ENCODE results near the gene SMC2. TPM values are rescaled to one million over a fixed set of nuclear protein-coding genes. Genes with fewer than 3 reads are reported as not detected.

The SMC2 gene
- total and polyA plus RNA-seq, 2 of the 13 experiments (the other 11 are each of a cell fraction or from before 2014, with no cell fraction given) = 5.6 to 36.7 TPM

DNA sequence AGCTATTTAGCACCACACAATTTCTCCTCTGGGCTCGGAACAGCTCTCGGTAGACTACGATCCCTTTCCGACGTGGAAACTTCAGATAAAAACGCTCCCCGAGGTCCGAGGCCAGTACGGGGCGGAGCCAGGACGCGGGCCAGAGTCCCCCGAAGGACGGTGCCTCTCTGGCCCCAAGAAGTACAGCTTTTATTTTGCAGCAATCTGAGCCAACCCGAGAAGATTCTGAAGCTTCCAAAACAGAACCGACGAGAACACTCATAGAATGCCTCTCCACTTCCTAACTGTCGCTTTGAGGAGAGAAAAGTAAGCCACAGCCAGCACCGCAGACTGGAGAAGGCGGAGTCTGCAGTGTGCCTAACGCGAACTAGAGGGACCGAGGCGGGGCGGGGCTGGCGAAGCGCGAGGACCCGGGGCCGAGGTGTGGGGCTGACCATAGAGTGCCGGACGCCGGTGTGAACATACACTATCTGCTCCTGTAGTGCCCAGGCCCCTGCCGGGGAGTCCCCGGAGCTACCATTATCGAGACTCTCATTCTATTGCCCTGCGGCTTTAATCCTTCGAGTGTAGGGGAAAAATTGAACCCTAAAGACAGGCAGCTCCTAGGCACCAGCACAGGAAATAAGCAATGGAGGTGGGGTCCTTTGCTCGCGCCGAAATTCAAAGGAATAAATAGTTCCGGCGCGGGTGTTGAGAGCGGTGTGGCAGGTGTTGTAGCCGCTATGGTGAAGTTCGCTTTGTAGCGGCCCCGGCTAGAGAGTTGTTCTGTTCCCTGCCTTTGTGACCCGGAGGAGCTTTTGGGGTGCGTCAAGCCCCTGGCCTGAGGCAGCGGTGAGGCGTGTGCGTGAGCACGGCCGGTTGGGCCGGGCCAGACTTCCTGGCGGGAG is at the start of gene SMC2 (continued):
- TF ChIP-seq SNAPC4 (CRISPR knock-in tag; IDR thresholded peaks at IDR 0.05) (no peak), SIN3B (IDR thresholded peaks at IDR 0.05; ENCODE audit: low read length) (peak; percentile 98), NCOA5 (CRISPR knock-in tag; IDR thresholded peaks at IDR 0.05) (no peak), MTA3 (CRISPR knock-in tag; IDR thresholded peaks at IDR 0.05) (no peak), HNRNPH1 (optimal IDR thresholded peaks at IDR 0.05; ENCODE audit: low read depth, low read length) (no peak), ZNF260 (CRISPR knock-in tag; IDR thresholded peaks at IDR 0.05; ENCODE audit: borderline replicate concordance, low read depth) (no peak), KDM2A (CRISPR knock-in tag; IDR thresholded peaks at IDR 0.05; ENCODE audit: borderline replicate concordance, low read depth) (peak; percentile 80), POGK (CRISPR knock-in tag; conservative IDR thresholded peaks at IDR 0.05) (peak; percentile 71; the same call in 1 of the 2 replicates), HOXA3 (CRISPR knock-in tag; IDR thresholded peaks at IDR 0.05) (peak; percentile 39; the same call in 1 of the 2 replicates), BRD4 (CRISPR knock-in tag; IDR thresholded peaks at IDR 0.05) (no peak), ZSCAN25 (CRISPR knock-in tag; IDR thresholded peaks at IDR 0.05) (no peak), ZBTB20 (CRISPR knock-in tag; IDR thresholded peaks at IDR 0.05; ENCODE audit: borderline replicate concordance, low read depth) (no peak)
- TF ChIP-seq, protein P1, sequence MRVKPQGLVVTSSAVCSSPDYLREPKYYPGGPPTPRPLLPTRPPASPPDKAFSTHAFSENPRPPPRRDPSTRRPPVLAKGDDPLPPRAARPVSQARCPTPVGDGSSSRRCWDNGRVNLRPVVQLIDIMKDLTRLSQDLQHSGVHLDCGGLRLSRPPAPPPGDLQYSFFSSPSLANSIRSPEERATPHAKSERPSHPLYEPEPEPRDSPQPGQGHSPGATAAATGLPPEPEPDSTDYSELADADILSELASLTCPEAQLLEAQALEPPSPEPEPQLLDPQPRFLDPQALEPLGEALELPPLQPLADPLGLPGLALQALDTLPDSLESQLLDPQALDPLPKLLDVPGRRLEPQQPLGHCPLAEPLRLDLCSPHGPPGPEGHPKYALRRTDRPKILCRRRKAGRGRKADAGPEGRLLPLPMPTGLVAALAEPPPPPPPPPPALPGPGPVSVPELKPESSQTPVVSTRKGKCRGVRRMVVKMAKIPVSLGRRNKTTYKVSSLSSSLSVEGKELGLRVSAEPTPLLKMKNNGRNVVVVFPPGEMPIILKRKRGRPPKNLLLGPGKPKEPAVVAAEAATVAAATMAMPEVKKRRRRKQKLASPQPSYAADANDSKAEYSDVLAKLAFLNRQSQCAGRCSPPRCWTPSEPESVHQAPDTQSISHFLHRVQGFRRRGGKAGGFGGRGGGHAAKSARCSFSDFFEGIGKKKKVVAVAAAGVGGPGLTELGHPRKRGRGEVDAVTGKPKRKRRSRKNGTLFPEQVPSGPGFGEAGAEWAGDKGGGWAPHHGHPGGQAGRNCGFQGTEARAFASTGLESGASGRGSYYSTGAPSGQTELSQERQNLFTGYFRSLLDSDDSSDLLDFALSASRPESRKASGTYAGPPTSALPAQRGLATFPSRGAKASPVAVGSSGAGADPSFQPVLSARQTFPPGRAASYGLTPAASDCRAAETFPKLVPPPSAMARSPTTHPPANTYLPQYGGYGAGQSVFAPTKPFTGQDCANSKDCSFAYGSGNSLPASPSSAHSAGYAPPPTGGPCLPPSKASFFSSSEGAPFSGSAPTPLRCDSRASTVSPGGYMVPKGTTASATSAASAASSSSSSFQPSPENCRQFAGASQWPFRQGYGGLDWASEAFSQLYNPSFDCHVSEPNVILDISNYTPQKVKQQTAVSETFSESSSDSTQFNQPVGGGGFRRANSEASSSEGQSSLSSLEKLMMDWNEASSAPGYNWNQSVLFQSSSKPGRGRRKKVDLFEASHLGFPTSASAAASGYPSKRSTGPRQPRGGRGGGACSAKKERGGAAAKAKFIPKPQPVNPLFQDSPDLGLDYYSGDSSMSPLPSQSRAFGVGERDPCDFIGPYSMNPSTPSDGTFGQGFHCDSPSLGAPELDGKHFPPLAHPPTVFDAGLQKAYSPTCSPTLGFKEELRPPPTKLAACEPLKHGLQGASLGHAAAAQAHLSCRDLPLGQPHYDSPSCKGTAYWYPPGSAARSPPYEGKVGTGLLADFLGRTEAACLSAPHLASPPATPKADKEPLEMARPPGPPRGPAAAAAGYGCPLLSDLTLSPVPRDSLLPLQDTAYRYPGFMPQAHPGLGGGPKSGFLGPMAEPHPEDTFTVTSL (CRISPR knock-in tag; IDR thresholded peaks at IDR 0.05; ENCODE audit: borderline replicate concordance) = peak; percentile 27; the same call in 1 of the 2 replicates

Data from HepG2 (cell line).